ENCODE results near the gene NR2E1.

The NR2E1 gene

GRCh38 chr6:108211671-108212070 is 45.8 kb downstream of the NR2E1 start:
- DNase-seq (ENCODE audit: low read depth) = no peak

GRCh38 chr6:108222064-108222463 is 56.2 kb downstream of the NR2E1 start:
- no peak for DNase-seq (ENCODE audit: low read depth)

GRCh38 chr6:108222504-108222903 is 56.7 kb downstream of the NR2E1 start:
- peak; percentile 9 for DNase-seq (ENCODE audit: low read depth)

GRCh38 chr6:108227290-108227689 is 61.5 kb downstream of the NR2E1 start:
- no peak for DNase-seq (ENCODE audit: low read depth)

GRCh38 chr6:108228416-108228815 is 62.6 kb downstream of the NR2E1 start:
- no peak for DNase-seq (ENCODE audit: low read depth)

- DNase-seq (ENCODE audit: low read depth) = no peak
These were observed 69.3 kb downstream of the NR2E1 start for GRCh38 chr6:108235127-108235526.

- DNase-seq (ENCODE audit: low read depth) = no peak
These were observed 71.0 kb downstream of the NR2E1 start for GRCh38 chr6:108236791-108237190.

- DNase-seq (ENCODE audit: low read depth) = no peak
These were observed 72.5 kb downstream of the NR2E1 start for GRCh38 chr6:108238322-108238721.
